Ecto neural progenitor cell (in vitro differentiated cells): ENCODE results near the gene C19orf47.
A peak's percentile ranks its signal among the peaks of the same experiment; 100 is the strongest.

Source experiments
- DNase-seq: peaks from one replicate; pipeline ENCODE4 v3.0.0-alpha.2; 2018; ENCODE audit warnings: low spot score

The C19orf47 gene, protein sequence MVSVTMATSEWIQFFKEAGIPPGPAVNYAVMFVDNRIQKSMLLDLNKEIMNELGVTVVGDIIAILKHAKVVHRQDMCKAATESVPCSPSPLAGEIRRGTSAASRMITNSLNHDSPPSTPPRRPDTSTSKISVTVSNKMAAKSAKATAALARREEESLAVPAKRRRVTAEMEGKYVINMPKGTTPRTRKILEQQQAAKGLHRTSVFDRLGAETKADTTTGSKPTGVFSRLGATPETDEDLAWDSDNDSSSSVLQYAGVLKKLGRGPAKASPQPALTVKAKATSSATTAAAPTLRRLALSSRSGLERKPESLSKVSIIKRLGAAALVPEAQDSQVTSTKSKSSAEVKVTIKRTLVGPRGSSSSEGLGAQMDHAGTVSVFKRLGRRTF

DNA sequence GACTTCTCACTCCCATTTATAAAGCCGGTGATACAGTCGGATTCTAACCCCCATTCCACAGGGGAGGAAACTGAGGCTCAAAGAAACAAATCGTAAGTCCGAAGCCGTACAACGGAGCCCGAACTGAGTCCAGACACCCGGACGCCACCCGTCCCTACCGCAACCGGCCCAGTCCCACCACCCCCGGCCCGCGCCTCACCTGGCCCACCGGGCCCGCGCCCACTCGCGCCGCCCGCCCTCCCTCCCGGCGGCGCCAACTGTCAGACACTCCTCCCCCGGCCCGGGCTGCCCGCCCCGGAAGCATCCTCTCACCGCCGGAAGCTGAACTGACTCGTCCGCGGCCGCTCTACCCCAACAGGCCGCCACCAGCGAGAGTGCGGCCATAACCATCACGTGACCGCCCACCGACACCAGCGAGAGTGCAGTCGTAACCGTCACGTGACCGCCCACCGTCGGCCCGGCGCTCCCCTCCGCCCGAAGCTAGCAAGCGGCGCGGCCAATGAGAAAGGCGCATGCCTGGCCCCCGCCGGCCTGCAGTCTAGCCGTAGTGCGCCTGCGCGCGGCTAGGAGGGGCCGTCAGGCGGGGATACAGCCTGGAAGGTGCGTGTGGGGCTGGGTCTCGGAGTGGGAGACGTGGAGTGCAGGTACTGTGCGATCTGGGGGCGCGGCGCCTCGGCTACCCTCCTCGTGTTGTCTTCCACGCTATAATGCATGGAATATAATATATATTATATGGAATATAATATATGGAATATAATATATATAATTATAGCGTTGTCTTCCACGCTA is at the start of gene C19orf47, which contains the start of gene PLD3:
TSS of gene C19orf47 (minus strand) at position 273 of the 789 bp plus-strand sequence. CDS start 6,540 bp downstream, outside the sequence.
TSS of gene PLD3 (plus strand) at position 571 of the 789 bp plus-strand sequence. CDS start 17,789 bp downstream, outside the sequence.
- peak; percentile 99 for DNase-seq

- DNase-seq = no peak
Observed at GRCh38 chr19:40397568-40397906, 49.3 kb upstream of the C19orf47 start.

GRCh38 chr19:40396886-40397567 is 48.8 kb upstream of the C19orf47 start:
- DNase-seq = no peak

- no peak for DNase-seq
Observed at GRCh38 chr19:40395956-40396355, 47.8 kb upstream of the C19orf47 start.

- DNase-seq = no peak
Observed at GRCh38 chr19:40394816-40395210, 46.6 kb upstream of the C19orf47 start.

- no peak for DNase-seq
Observed at GRCh38 chr19:40393894-40394815, 46.0 kb upstream of the C19orf47 start.

DNA sequence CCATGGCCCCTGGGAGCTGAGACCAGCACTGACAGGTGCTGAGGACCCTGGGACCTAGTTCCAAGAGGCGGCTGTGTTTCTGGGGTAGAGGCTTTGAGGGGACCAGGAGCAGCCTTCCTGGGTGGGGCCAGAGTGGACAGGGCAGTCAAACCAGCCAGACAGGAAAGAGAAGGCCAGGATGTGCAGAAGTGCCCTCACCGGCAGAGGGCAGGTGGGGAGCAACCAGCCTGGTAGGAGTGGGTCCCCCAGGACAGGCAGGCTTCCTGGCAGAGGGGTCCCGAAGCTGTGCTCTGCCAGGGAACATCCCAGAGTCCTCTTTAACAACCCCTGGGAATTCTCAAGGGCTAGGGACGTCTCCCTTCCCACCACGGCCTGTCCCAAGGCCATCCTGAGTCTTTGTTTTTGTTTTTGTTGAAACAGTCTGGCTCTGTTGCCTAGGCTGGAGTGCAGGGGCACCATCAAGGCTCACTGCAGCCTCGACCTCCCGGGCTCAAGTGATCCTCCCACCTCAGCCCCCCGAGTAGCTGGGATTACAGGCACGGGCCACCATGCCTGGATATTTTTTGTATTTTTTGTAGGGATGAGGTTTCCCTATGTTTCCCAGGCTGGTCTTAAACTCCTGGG is 44.8 kb upstream of the C19orf47 start:
- no peak for DNase-seq

DNA sequence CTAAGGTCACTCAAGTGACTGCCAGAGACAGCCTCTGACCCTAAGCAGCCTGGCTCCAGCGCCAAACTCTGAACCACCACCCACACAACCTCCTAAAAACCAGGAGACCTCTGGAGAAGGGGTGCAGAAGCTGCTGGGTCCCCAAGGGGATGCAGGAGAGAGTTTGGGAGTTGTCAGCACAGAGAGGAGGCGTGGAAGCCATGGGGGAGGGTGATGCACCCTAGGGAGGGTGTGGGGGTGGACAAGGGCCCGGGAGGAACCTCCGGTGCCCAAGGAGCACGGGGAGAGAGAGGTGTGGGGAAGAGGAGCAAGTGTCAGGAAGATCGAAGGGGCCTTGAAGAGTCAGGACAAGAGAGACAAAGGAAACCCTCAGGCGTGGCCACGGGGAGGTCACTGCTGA is 43.9 kb upstream of the C19orf47 start:
- no peak for DNase-seq

DNA sequence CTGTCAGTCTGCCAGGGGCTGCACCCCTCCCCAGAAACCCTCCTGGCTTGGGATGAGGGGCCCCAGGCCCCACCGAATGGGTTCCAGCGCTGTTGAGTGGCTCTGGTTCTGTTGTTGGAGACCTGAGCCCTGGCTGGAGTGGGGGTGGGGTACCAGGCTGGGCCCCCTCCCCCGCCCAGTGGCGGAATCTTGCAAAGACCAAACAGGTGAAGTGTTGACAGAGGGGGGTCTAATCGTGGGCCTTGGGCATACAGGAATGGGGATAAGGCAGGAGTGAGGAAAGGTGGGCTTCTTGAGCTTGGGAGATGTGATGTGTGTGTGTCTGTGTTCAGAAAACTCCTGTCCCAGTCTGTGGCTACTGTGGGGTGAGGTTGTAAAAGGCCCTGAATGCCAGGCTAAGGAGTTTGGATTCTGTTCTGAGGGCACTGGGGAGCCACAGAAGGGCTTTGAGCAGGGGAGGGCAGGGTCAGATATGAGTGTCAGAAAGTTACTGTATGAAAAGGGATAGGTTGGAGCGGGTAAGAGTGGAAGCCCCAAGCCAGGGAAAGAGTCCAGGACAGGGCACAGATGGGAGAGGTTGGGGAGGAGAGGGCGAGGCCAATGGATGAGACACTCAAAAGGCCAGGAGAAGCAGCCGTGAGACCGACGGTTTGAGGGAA is 42.0 kb upstream of the C19orf47 start, which contains the start of gene HIPK4:
TSS of gene HIPK4 (minus strand) at position 98 of the 659 bp plus-strand sequence. CDS start 279 bp downstream, outside the sequence.
- no peak for DNase-seq

DNA sequence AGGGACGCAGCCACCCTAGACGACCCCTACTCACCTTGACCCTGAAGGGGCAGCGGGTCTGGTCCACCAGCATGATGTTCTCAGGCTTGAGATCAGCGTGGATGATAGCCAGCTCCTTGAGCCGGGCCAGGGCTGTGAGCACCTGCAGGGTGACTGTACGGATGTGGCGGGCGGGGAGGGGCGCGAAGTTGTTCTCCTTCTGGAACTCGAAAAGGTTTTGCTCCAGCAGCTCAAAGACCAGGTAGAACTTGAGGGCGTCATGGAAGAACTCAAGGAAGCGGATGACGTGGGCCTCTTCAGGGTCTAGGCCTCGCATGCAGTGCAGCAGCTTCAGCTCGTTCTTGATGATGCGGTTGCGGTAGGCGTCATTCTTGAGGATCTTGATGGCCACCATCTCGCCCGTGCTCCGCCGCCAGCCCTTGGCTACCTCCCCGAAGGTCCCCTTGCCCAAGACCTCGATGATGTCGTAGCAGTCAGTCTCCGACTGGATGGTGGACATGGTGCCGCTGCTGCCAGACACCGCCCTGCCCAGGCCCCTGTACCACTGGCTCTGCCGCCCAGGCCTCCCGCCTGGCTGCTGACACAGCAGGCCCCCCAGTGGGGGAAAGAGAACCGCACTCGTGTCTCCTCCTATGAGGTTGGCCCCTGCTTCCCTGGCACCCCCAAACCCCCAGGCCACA is 41.3 kb upstream of the C19orf47 start:
- DNase-seq = no peak

GRCh38 chr19:40388481-40388880 is 40.3 kb upstream of the C19orf47 start:
- DNase-seq = no peak

DNA sequence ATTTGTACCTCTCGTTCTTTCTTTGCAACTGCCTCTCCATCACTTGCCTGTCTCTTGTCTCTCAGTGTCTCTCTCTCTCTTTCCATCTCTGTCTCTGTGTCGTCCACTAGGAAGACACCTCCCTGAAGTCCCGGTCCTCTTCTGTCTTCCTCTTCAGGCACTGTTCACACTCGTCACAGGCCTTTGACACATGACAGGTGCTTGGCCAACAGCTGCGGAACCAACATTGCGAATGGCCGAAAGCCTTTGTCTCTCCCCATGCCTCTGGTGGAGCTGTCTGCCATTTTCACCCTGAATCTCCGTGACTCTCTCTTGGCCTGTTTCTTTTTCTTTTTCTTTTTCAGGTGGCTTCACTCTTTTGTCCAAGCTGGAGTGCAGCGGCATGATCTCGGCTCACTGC is 39.0 kb upstream of the C19orf47 start:
- DNase-seq = no peak

GRCh38 chr19:40383668-40384248 is 35.6 kb upstream of the C19orf47 start:
- no peak for DNase-seq

GRCh38 chr19:40381321-40381720 is 33.1 kb upstream of the C19orf47 start:
- DNase-seq = no peak

GRCh38 chr19:40380199-40381037 is 32.2 kb upstream of the C19orf47 start:
- no peak for DNase-seq

DNA sequence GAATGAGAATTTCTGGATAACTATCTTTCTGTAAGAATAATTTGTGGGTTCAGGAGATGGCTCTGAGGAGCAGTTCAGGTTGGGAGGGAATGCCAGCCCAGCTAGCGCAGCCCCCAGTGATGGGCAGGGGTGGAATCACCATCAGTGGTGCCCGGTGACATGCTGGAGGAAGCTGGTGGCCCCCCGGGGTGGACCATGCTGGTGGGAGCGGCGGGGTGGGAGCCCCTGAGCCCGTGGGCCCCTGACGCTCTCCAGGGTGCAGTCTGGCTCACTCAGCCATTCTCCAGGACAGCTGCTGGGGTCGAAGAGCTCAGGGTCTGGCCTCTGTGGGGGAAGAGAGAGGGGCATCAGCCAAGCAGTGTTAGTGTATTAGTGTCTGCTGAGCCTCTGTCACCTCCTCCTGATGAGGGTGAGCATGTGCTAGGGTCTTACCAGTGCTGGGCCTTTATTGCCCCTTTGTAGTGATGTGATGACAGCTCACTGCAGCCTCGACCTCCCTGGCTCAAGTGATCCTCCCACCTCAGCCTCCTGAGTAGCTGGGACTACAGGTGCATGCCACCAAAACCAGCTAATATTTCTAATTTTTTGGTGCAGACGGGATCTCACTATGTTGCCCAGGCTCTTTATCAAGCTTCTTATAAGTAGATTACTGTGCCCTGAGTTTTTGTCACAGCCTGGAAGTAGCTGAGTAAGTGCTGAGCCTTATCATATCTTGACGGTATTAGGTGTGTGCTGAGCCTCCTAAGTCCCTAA is 31.4 kb upstream of the C19orf47 start:
- DNase-seq = no peak

- DNase-seq = no peak
Observed at GRCh38 chr19:40378509-40378908, 30.3 kb upstream of the C19orf47 start.
